H9 (cell line): Measurements from ENCODE around the gene ADORA3. TPM values are rescaled to one million over a fixed set of nuclear protein-coding genes. Genes with fewer than 3 reads are reported as not detected.

ENCODE experiments used
- DNase-seq: peaks from one replicate; pipeline ENCODE4 v3.0.0-alpha.2; 2017
- H2AFZ ChIP-seq: one replicate; pipeline ENCODE4 v1.6.1; 2013; ENCODE audit warnings: mild to moderate bottlenecking, low read length, control low read depth, moderate library complexity
- H2AK5ac ChIP-seq: 2 replicates; pipeline ENCODE4 v1.6.1; 2013; ENCODE audit warnings: low read length, control low read depth, mixed read lengths; ENCODE audit not compliant: insufficient read length
- H2BK120ac ChIP-seq: one replicate; pipeline ENCODE4 v1.6.1; 2013; ENCODE audit warnings: low read depth, mild to moderate bottlenecking, low read length, control low read depth, inconsistent platforms; ENCODE audit not compliant: poor library complexity, severe bottlenecking
- H2BK12ac ChIP-seq: 2 replicates; pipeline ENCODE4 v1.6.1; 2013; ENCODE audit warnings: low read length, control low read depth, mixed read lengths, low read depth; ENCODE audit not compliant: insufficient read length
- H2BK15ac ChIP-seq: 2 replicates; pipeline ENCODE4 v1.6.1; 2013; ENCODE audit warnings: low read depth, low read length, control low read depth
- H2BK20ac ChIP-seq: one replicate; pipeline ENCODE4 v1.6.1; 2013; ENCODE audit warnings: low read depth, mild to moderate bottlenecking, low read length, control low read depth, inconsistent platforms; ENCODE audit not compliant: poor library complexity, severe bottlenecking
- H2BK5ac ChIP-seq: 2 replicates; pipeline ENCODE4 v1.6.1; 2013; ENCODE audit warnings: low read length, control low read depth, mixed read lengths; ENCODE audit not compliant: insufficient read length
- H3K14ac ChIP-seq: 2 replicates; pipeline ENCODE4 v1.6.1; 2013; ENCODE audit warnings: low read length, control low read depth; ENCODE audit not compliant: insufficient read depth
- H3K18ac ChIP-seq: 2 replicates; pipeline ENCODE4 v1.6.1; 2013; ENCODE audit warnings: low read depth, mild to moderate bottlenecking, mixed read lengths, low read length, control low read depth; ENCODE audit not compliant: insufficient read length
- H3K23ac ChIP-seq: 2 replicates; pipeline ENCODE4 v1.6.1; 2013; ENCODE audit warnings: low read length, control low read depth, mixed read lengths, low read depth; ENCODE audit not compliant: insufficient read length
- H3K23me2 ChIP-seq: 2 replicates; pipeline ENCODE4 v1.6.1; 2013; ENCODE audit warnings: low read depth, mild to moderate bottlenecking, mixed read lengths, low read length, control low read depth; ENCODE audit not compliant: insufficient read length, poor library complexity, severe bottlenecking
- H3K27ac ChIP-seq: 2 replicates; pipeline ENCODE4 v1.5.1; 2013; ENCODE audit warnings: low read length, control low read depth, mixed read lengths, low read depth; ENCODE audit not compliant: insufficient read length
- H3K27me3 ChIP-seq: 2 replicates; pipeline ENCODE4 v1.6.1; 2013; ENCODE audit warnings: low read length, control low read depth, inconsistent platforms; ENCODE audit not compliant: insufficient read depth
- H3K4ac ChIP-seq: 2 replicates; pipeline ENCODE4 v1.6.1; 2013; ENCODE audit warnings: low read depth, mild to moderate bottlenecking, control low read depth, inconsistent platforms, low read length, moderate library complexity
- H3K4me1 ChIP-seq: 2 replicates; pipeline ENCODE4 v1.6.1; 2013; ENCODE audit warnings: low read length, control low read depth, inconsistent platforms; ENCODE audit not compliant: insufficient read depth
- H3K4me2 ChIP-seq: 2 replicates; pipeline ENCODE4 v1.6.1; 2013; ENCODE audit warnings: low read length, control low read depth, mixed read lengths; ENCODE audit not compliant: insufficient read length, insufficient read depth
- H3K56ac ChIP-seq: 2 replicates; pipeline ENCODE4 v1.6.1; 2013; ENCODE audit warnings: low read depth, mild to moderate bottlenecking, mixed read lengths, low read length, control low read depth; ENCODE audit not compliant: insufficient read length
- H3K79me1 ChIP-seq: 2 replicates; pipeline ENCODE4 v1.6.1; 2013; ENCODE audit warnings: low read depth, mild to moderate bottlenecking, moderate library complexity, low read length, control low read depth, inconsistent platforms; ENCODE audit not compliant: insufficient read depth, poor library complexity, severe bottlenecking
- H3K79me2 ChIP-seq: 2 replicates; pipeline ENCODE4 v1.6.1; 2013; ENCODE audit warnings: low read length, control low read depth, inconsistent platforms; ENCODE audit not compliant: insufficient read depth
- H3K9ac ChIP-seq: 2 replicates; pipeline ENCODE4 v1.6.1; 2013; ENCODE audit warnings: low read length, control low read depth, mixed read lengths; ENCODE audit not compliant: insufficient read length; ENCODE audit errors: extremely low read depth
- H3K9me3 ChIP-seq: one replicate; pipeline ENCODE4 v1.6.1; 2013; ENCODE audit warnings: low read depth, low read length, inconsistent platforms; ENCODE audit not compliant: control insufficient read depth
- H3T11ph ChIP-seq: one replicate; pipeline ENCODE4 v1.6.1; 2013; ENCODE audit warnings: mild to moderate bottlenecking, low read length, control low read depth, inconsistent platforms
- H4K20me1 ChIP-seq: one replicate; pipeline ENCODE4 v1.6.1; 2013; ENCODE audit not compliant: control insufficient read depth, insufficient read length, insufficient read depth
- H4K5ac ChIP-seq: 2 replicates; pipeline ENCODE4 v1.6.1; 2013; ENCODE audit warnings: low read depth, mild to moderate bottlenecking, mixed read lengths, low read length, control low read depth; ENCODE audit not compliant: insufficient read length
- H4K8ac ChIP-seq: replicated peaks from 2 replicates; pipeline ENCODE4 v1.6.1; 2013; ENCODE audit warnings: low read length, control low read depth, mixed read lengths, low read depth; ENCODE audit not compliant: insufficient read length
- H4K91ac ChIP-seq: 2 replicates; pipeline ENCODE4 v1.6.1; 2013; ENCODE audit warnings: low read depth, mild to moderate bottlenecking, moderate library complexity, mixed read lengths, low read length, control low read depth; ENCODE audit not compliant: insufficient read length
- H3K27ac Mint-ChIP-seq, 3 experiments: 2 replicates in 2 of 3; 3 replicates in 1 of 3; pipeline ENCODE4 v1.8.0; 2020 to 2021; ENCODE audit warnings: mixed read lengths in 3 of 3, mild to moderate bottlenecking in 1 of 3, moderate library complexity in 1 of 3
- H3K27me3 Mint-ChIP-seq: 2 replicates; pipeline ENCODE4 v1.8.0; 2021; ENCODE audit warnings: low read depth, mild to moderate bottlenecking, moderate library complexity, mixed read lengths
- H3K36me3 Mint-ChIP-seq, 3 experiments: 2 replicates in 2 of 3; 3 replicates in 1 of 3; pipeline ENCODE4 v1.8.0; 2020 to 2021; ENCODE audit warnings: low read depth in 3 of 3, mixed read lengths in 3 of 3; ENCODE audit not compliant: insufficient read depth in 1 of 3
- H3K4me1 Mint-ChIP-seq, 2 experiments: 2 replicates each; pipeline ENCODE4 v1.8.0; 2020; ENCODE audit warnings: mixed read lengths in 2 of 2
- H3K4me3 Mint-ChIP-seq, 2 experiments: 2 replicates in 1 of 2; 3 replicates in 1 of 2; pipeline ENCODE4 v1.8.0; 2020 to 2021; ENCODE audit warnings: mild to moderate bottlenecking in 2 of 2, mixed read lengths in 2 of 2, moderate library complexity in 1 of 2
- H3K9me3 Mint-ChIP-seq, 2 experiments: 2 replicates in 1 of 2; 3 replicates in 1 of 2; pipeline ENCODE4 v1.8.0; 2020; ENCODE audit warnings: mild to moderate bottlenecking in 2 of 2, mixed read lengths in 2 of 2, moderate library complexity in 1 of 2
- CTCF ChIP-seq: fragments of 200-600 bp; sonication (generic); conservative IDR thresholded peaks from 3 replicates; pipeline ENCODE4 v1.8.0; 2021; ENCODE audit warnings: antibody characterized with exemption, mild to moderate bottlenecking
- WGBS: extraction: QIAGEN DNeasy Blood & Tissue Kit; methylation state at CpG from one replicate; pipeline ENCODE4 v1.1.7; 2013; ENCODE audit warnings: missing lambda C conversion rate, low lambda C conversion rate, mixed read lengths; ENCODE audit not compliant: insufficient read length; ENCODE audit errors: extremely low coverage; 5-methylcytosine and 5-hydroxymethylcytosine counted together
- total RNA-seq: library from RNA; stranded (reverse); gene quantifications from 2 replicates; pipeline ENCODE4 v1.2.1, GENCODE V29; 2021

ADORA3 gene
- total RNA-seq, 1 experiment from 2014 or later = not detected

GRCh38 chr1:111470596-111470995 lies 32.8 kb downstream of the ADORA3 start:
- no peak overlapping the region for H2AK5ac ChIP-seq
- no peak for DNase-seq
- H3K56ac ChIP-seq = no peak overlapping the region
- H3K36me3 Mint-ChIP-seq = no peaks in the 10 kb centered on the region; a peak in 1 of 7 replicates
- H3K23ac ChIP-seq = no peak overlapping the region
- H4K8ac ChIP-seq = no peak overlapping the region
- no peak overlapping the region for H3K14ac ChIP-seq
- H4K5ac ChIP-seq = no peak overlapping the region
- no peaks in the 10 kb centered on the region for H3K9me3 Mint-ChIP-seq
- no peak overlapping the region for H3K4me3 Mint-ChIP-seq
- no peak overlapping the region for H2BK5ac ChIP-seq
- no peak overlapping the region for H3K4me2 ChIP-seq
- H3K4me1 ChIP-seq = no peaks in the 10 kb centered on the region
- H3T11ph ChIP-seq = no peak overlapping the region
- H2BK120ac ChIP-seq = no peak overlapping the region
- H3K79me1 ChIP-seq = no peaks in the 10 kb centered on the region
- no peaks in the 10 kb centered on the region for H3K23me2 ChIP-seq
- no CpG with 5 or more reads among the region's 5 CpGs for WGBS
- H3K9ac ChIP-seq = no peak overlapping the region
- no peaks in the 10 kb centered on the region for H3K79me2 ChIP-seq
- no peaks in the 10 kb centered on the region for H3K9me3 ChIP-seq
- H3K27ac Mint-ChIP-seq = no peak overlapping the region
- no peak overlapping the region for H2BK12ac ChIP-seq
- no peak overlapping the region for H3K4ac ChIP-seq
- no peaks in the 10 kb centered on the region for H4K20me1 ChIP-seq
- no peak overlapping the region for H2BK15ac ChIP-seq
- H3K27me3 ChIP-seq = no peaks in the 10 kb centered on the region
- TF ChIP-seq CTCF = no peak
- H3K18ac ChIP-seq = no peak overlapping the region
- H3K27me3 Mint-ChIP-seq = no peaks in the 10 kb centered on the region
- H2AFZ ChIP-seq = no peak overlapping the region
- H4K91ac ChIP-seq = no peak overlapping the region
- no peak overlapping the region for H2BK20ac ChIP-seq
- no peak overlapping the region for H3K27ac ChIP-seq
- H3K4me1 Mint-ChIP-seq = no peaks in the 10 kb centered on the region
